GM19372 (cell line): ENCODE measurements around the gene MAN1A1.
"Not testable (repeated sequence)": the region's sequence is repeated elsewhere in the genome, so short reads cannot be mapped to it uniquely, and the experiment has no call there.

ENCODE experiments used
- ATAC-seq: cut with Tn5 transposase; IDR thresholded peaks from one replicate; pipeline ENCODE4 v1.9.1; 2021; ENCODE audit warnings: mild to moderate bottlenecking, low read depth, moderate library complexity; ENCODE audit not compliant: unreplicated experiment

The MAN1A1 gene

GRCh38 chr6:119349361-119350201, at the start of gene MAN1A1:
TSS of gene MAN1A1 (minus strand) at chr6:119349761. CDS start at chr6:119349065, 696 bp downstream.
- ATAC-seq, result peak; percentile 66

- ATAC-seq, result no peak
These were observed 45.6 kb upstream of the MAN1A1 start for GRCh38 chr6:119395192-119395591.

- no peak for ATAC-seq
These were observed 40.8 kb upstream of the MAN1A1 start for GRCh38 chr6:119390247-119390793.

- no peak for ATAC-seq
These were observed 36.4 kb upstream of the MAN1A1 start for GRCh38 chr6:119385994-119386393.

GRCh38 chr6:119384444-119384843, 34.9 kb upstream of the MAN1A1 start:
- ATAC-seq, result no peak

GRCh38 chr6:119379809-119380208, 30.2 kb upstream of the MAN1A1 start:
- no peak for ATAC-seq

GRCh38 chr6:119377043-119377442, 27.5 kb upstream of the MAN1A1 start:
- ATAC-seq, result not testable (repeated sequence)

- no peak for ATAC-seq
These were observed 20.5 kb upstream of the MAN1A1 start for GRCh38 chr6:119370080-119370479.

- ATAC-seq, result no peak
These were observed 19.4 kb upstream of the MAN1A1 start for GRCh38 chr6:119368921-119369320.

- no peak for ATAC-seq
These were observed 11.6 kb upstream of the MAN1A1 start for GRCh38 chr6:119361209-119361608.

- ATAC-seq, result no peak
These were observed 10.8 kb upstream of the MAN1A1 start for GRCh38 chr6:119360262-119360915.

- no peak for ATAC-seq
These were observed 6.3 kb upstream of the MAN1A1 start for GRCh38 chr6:119355890-119356289.

GRCh38 chr6:119355157-119355556, 5.6 kb upstream of the MAN1A1 start:
- no peak for ATAC-seq

GRCh38 chr6:119353696-119354095, 4.1 kb upstream of the MAN1A1 start:
- ATAC-seq, result no peak

GRCh38 chr6:119352001-119352400, 2.4 kb upstream of the MAN1A1 start:
- no peak for ATAC-seq

- ATAC-seq, result no peak
These were observed 1.4 kb upstream of the MAN1A1 start for GRCh38 chr6:119350952-119351372.

GRCh38 chr6:119350202-119350951, 816 bp upstream of the MAN1A1 start:
- ATAC-seq, result peak; percentile 10

- peak; percentile 7 for ATAC-seq
These were observed 707 bp downstream of the MAN1A1 start for GRCh38 chr6:119348748-119349360.

GRCh38 chr6:119348096-119348747, 1.3 kb downstream of the MAN1A1 start:
- peak; percentile 26 for ATAC-seq
